ENCODE measurements around the gene LRP2. TPM values are rescaled to one million over a fixed set of nuclear protein-coding genes. Genes with fewer than 3 reads are reported as not detected.

Gene LRP2
- polyA plus RNA-seq, 2 of the 4 experiments (the other 2 are of a cell fraction), result 0.04 TPM; not detected in 1

DNA sequence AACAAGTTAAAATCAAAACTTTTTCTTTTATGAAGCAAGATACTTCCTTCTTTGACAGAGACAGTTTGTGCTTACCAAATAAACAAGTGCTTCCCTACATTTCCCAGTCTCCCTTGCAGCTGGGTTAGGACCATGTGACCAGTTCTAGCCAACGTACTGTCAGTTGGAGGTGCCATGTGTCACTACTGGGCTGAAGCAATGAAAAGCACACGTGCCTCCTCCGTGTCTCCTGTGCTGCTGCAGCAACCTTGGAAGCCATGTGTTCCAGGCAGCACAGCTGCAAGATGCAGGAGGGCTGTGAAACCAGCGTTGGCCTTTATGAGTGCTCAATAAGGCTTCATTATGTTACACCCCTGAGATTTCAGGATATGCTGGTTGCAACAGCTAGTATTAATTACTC lies 199.7 kb downstream of the LRP2 start:
- 13% methylated on average over 4 of the region's 4 CpGs for WGBS (ENCODE audit: missing lambda C conversion rate)
- POLR2A ChIA-PET, result no interaction called here
- H3K4me3 ChIP-seq, result no peak overlapping the region

GRCh38 chr2:169160926-169161481 lies 201.3 kb downstream of the LRP2 start:
- no peak for DNase-seq (ENCODE audit: low read depth in 1 of 2, low spot score in 1 of 2)
- no peak for FAIRE-seq
- POLR2A ChIA-PET, result no interaction called here
- H3K4me2 ChIP-seq, result no peak overlapping the region
- 89% methylated on average over 2 of the region's 2 CpGs for WGBS (ENCODE audit: missing lambda C conversion rate)
- CTCF ChIA-PET, result no interaction called here
- no peak overlapping the region for H3K27ac ChIP-seq
- H3K9me3 ChIP-seq, result no peaks in the 10 kb centered on the region
- H3K4me1 ChIP-seq, result no peaks in the 10 kb centered on the region
- no peak for TF ChIP-seq HMGXB4 (CRISPR knock-in tag; IDR thresholded peaks at IDR 0.05; ENCODE audit: borderline replicate concordance)
- TF ChIP-seq ZNF302 (CRISPR knock-in tag; IDR thresholded peaks at IDR 0.05), result no peak
- no peak for TF ChIP-seq PHF8 (IDR thresholded peaks at IDR 0.05; ENCODE audit: borderline replicate concordance, low read depth)
- TF ChIP-seq, protein P1, sequence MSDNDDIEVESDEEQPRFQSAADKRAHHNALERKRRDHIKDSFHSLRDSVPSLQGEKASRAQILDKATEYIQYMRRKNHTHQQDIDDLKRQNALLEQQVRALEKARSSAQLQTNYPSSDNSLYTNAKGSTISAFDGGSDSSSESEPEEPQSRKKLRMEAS (IDR thresholded peaks at IDR 0.05), result no peak
- no peak for TF ChIP-seq SREBF2 (IDR thresholded peaks at IDR 0.05)
- TF ChIP-seq TFCP2L1 (CRISPR knock-in tag; IDR thresholded peaks at IDR 0.05), result no peak
- TF ChIP-seq GATA3 (IDR thresholded peaks at IDR 0.05; ENCODE audit: borderline replicate concordance), result no peak
- no peak for TF ChIP-seq TP53 (CRISPR knock-in tag; IDR thresholded peaks at IDR 0.05)
- TF ChIP-seq JUN (IDR thresholded peaks at IDR 0.05), result no peak
- no peak for TF ChIP-seq BCL3 (IDR thresholded peaks at IDR 0.05)
- TF ChIP-seq ELK1 (IDR thresholded peaks at IDR 0.05; ENCODE audit: low read depth, low read length), result no peak
- ATAC-seq, result no peak
- H3K4me3 ChIP-seq, result no peak overlapping the region

More for the DNA sequence above, 199.7 kb downstream of the LRP2 start:
- FAIRE-seq, result no peak
- CTCF ChIA-PET, result no interaction called here
- no peak overlapping the region for H3K4me2 ChIP-seq
- no peak; a peak in 1 of 6 replicates for ATAC-seq
- TF ChIP-seq ZNF302 (CRISPR knock-in tag; IDR thresholded peaks at IDR 0.05) (no peak), TFCP2L1 (CRISPR knock-in tag; IDR thresholded peaks at IDR 0.05) (no peak), CHD4 (IDR thresholded peaks at IDR 0.05; ENCODE audit: borderline replicate concordance) (no peak), RFX5 (IDR thresholded peaks at IDR 0.05) (no peak), JUNB (IDR thresholded peaks at IDR 0.05) (no peak), POLR2A (IDR thresholded peaks at IDR 0.05; ENCODE audit: low read length) (no peak), ESRRA (IDR thresholded peaks at IDR 0.05; ENCODE audit: borderline replicate concordance, low read length) (no peak), EHF (CRISPR knock-in tag; IDR thresholded peaks at IDR 0.05) (no peak), ZC3H11A (IDR thresholded peaks at IDR 0.05) (no peak), MYC (IDR thresholded peaks at IDR 0.05; ENCODE audit: borderline replicate concordance, low read length) (no peak), HOXB13 (CRISPR knock-in tag; IDR thresholded peaks at IDR 0.05; ENCODE audit: low read depth) (no peak), RCOR1 (IDR thresholded peaks at IDR 0.05; ENCODE audit: low read depth, low read length) (no peak), CBX2 (IDR thresholded peaks at IDR 0.05; ENCODE audit: borderline replicate concordance, low read depth) (no peak), EP300 (IDR thresholded peaks at IDR 0.05) (no peak), FOSL2 (IDR thresholded peaks at IDR 0.05) (no peak), FOSL2 (CRISPR knock-in tag; IDR thresholded peaks at IDR 0.05) (no peak)
- H3K4me1 ChIP-seq, result no peaks in the 10 kb centered on the region
- H3K27ac ChIP-seq, result no peak overlapping the region
- peak in 1 of 2 experiments; percentile 4 for DNase-seq (ENCODE audit: low read depth in 1 of 2, low spot score in 1 of 2)
- no peaks in the 10 kb centered on the region for H3K9me3 ChIP-seq
